GM12875 (cell line): ENCODE measurements around the gene C14orf93.

Source experiments
- H3K4me3 ChIP-seq: one replicate; pipeline ENCODE4 v1.5.1; 2011; ENCODE audit warnings: low read depth, low read length, control low read depth
- TF ChIP-seq, protein P1 (sequence below): IDR thresholded peaks from 2 replicates; pipeline ENCODE4 v1.5.1; 2011; ENCODE audit warnings: low read depth, mild to moderate bottlenecking, control low read depth, inconsistent platforms, low read length, moderate library complexity, borderline replicate concordance; ENCODE audit not compliant: insufficient read depth

Gene C14orf93

DNA sequence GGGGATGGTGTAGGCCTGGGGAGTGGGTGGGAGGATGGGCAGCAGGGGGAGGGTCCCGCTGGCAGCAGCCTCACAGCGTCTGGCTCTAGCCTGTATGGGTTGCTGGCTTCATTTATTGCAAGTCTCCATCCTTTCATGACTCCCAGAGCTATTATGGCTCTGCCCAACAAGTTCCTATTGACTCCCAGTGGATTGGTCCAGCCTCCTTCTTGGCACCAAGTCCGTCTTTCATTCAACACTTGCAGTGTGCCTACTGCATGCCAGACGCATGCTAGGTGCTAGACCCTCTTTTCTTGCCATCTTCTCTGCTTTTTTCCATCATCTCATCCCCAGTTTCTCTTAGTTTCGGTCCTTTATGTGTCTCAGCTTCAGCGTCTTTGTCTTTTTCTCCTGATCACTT, 33.2 kb upstream of the C14orf93 start:
- TF ChIP-seq, protein P1, sequence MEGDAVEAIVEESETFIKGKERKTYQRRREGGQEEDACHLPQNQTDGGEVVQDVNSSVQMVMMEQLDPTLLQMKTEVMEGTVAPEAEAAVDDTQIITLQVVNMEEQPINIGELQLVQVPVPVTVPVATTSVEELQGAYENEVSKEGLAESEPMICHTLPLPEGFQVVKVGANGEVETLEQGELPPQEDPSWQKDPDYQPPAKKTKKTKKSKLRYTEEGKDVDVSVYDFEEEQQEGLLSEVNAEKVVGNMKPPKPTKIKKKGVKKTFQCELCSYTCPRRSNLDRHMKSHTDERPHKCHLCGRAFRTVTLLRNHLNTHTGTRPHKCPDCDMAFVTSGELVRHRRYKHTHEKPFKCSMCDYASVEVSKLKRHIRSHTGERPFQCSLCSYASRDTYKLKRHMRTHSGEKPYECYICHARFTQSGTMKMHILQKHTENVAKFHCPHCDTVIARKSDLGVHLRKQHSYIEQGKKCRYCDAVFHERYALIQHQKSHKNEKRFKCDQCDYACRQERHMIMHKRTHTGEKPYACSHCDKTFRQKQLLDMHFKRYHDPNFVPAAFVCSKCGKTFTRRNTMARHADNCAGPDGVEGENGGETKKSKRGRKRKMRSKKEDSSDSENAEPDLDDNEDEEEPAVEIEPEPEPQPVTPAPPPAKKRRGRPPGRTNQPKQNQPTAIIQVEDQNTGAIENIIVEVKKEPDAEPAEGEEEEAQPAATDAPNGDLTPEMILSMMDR = no peak
- H3K4me3 ChIP-seq = no peak overlapping the region

DNA sequence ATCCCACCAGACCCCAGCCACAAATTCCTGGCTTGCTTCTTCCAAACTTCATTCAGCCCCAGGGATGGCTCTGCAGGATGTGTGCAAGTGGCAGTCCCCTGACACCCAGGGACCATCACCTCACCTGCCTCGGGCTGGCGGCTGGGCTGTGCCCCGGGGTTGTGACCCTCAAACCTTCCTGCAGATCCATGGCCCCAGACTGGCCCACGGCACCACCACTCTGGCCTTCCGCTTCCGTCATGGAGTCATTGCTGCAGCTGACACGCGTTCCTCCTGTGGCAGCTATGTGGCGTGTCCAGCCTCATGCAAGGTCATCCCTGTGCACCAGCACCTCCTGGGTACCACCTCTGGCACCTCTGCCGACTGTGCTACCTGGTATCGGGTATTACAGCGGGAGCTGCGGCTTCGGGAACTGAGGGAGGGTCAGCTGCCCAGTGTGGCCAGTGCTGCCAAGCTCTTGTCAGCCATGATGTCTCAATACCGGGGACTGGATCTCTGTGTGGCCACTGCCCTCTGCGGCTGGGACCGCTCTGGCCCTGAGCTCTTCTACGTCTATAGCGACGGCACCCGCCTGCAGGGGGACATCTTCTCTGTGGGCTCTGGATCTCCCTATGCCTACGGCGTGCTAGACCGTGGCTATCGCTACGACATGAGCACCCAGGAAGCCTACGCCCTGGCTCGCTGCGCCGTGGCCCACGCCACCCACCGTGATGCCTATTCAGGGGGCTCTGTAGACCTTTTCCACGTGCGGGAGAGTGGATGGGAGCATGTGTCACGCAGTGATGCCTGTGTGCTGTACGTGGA, 32.4 kb upstream of the C14orf93 start, which contains the start of gene PSMB11:
TSS of gene PSMB11 (plus strand) at position 51 of the 804 bp plus-strand sequence. CDS start at position 65, 14 bp downstream.
- no peak within 1 kb of the TSS for H3K4me3 ChIP-seq
- TF ChIP-seq, protein P1 = no peak

DNA sequence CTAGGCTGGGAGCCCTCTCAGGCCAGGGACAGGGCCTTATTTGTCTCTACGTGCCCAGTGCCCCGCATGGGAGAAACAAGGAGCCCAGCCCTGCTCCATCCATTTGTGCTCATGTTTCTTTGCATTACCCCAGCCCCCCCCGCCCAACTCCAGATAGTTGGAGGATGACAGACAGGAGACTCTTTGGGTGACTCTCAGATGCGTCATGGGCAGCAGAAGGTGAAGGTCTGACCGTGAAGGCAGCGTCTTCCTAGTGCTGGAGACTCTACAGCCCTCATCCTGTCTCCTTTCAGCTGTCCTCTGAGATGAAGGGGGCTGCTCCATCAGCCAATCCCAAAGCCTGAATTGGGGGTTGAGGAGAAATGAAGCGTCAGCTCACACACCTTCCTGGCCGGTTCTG, 31.8 kb upstream of the C14orf93 start:
- no peak overlapping the region for H3K4me3 ChIP-seq
- TF ChIP-seq, protein P1 = no peak

DNA sequence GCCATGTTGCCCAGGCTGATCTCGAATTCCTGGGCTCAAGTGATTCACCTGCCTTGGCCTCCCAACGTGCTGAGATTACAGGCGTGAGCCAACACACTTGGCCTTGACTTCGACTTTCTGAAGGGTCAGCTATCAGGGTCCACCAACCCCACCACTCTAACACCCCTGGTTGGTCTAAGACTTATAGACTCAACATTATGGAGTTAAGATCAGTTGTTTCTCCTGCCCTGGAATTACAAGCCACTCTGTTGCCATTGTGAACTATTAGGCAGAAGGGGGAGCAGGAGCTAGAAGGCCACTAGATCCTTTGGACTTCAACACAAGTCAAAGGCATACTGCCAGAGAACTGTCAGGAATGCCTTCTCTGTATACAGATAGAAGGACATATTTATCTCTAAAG, 30.2 kb upstream of the C14orf93 start:
- TF ChIP-seq, protein P1 = no peak
- no peak overlapping the region for H3K4me3 ChIP-seq

DNA sequence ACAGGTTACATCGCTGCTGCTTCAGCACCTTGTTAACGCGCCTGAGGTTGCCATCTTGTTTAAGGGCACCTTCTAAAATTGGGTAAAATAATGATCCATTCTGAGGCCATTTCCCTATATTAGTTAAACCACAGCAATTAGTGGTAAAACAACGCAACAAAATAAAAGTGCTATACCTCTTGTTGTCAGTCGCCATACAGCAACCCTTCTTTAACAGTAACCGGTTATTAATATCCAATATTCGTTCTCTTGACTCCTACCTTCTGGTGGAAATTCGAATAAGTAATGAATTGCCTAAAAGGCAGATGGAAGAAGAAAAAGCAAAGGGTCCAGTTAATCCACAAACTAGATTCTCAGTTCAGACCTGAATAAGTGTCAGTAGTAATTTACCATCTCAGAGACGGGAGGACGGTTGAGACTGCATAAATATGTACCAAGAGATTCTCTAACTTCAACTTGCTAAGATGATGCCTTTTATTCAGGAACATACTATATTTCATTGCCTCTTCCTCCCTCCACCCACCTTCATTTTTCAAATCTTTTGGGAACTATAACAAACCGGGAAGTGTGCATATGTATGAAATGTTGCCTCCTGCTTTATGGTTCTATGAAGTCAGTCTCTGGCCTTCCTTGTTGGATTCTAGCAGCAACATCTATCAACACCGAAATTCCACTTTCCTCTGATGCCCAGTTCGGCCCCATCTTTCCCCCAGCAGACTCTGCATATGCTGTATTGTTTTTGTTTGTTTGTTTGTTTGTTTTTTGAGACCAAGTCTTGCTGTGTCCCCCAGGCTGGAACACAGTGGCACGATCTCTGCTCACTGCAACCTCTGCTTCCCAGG, 25.6 kb upstream of the C14orf93 start:
- no peak overlapping the region for H3K4me3 ChIP-seq
- TF ChIP-seq, protein P1 = no peak

DNA sequence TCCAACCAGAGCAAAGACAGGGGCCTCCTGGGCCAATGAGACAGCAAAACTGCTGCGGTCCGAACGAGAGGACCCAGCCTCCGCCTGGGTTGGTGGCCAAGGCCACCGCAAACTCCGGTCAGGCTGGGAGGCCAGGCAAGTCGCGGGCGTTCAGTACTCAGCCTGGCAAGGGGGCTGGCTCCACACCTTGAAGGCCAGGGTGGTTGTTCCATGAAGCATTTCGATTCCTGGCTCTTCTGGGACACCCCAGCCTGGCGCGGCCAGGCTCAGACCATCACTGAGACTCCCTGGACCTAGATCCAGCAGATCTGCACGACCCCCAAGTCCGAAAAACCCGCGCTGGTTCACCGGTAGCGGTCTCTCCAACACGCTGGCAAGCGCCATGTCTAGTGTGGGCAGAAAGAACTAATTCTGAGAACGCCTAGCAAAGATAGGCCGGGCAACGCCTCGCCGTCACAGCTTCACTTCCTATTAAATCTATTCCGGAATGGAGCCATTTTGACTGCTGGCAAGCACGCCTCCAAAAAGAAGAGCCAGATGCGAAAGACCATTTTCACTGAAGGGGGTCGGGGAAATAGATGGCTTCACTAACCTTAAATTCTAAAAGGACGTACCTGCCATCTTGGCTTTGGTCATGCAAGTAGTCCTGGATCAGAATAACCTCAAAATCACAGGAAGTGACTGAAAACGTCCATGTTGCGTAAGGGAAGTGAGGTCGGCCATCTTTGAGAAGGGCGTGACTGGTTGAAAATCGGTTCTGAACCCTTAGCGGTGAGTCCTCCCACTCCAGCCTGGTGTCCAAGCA, 24.8 kb upstream of the C14orf93 start, which contains the start of gene PSMB5:
TSS of gene PSMB5 (minus strand) at position 403 of the 805 bp plus-strand sequence. CDS start at position 384, 19 bp downstream.
- peak within 1 kb of the TSS; percentile 60 for H3K4me3 ChIP-seq

More for the DNA sequence above, 24.8 kb upstream of the C14orf93 start, which contains the start of gene PSMB5:
- TF ChIP-seq, protein P1 = no peak
